Muscle of back (tissue), 11 donors: Measurements from ENCODE around the gene HOXA3. TPM values are rescaled to one million over a fixed set of nuclear protein-coding genes. Genes with fewer than 3 reads are reported as not detected.

Experiments
- DNase-seq, 3 donors: peaks; one replicate each; pipeline versions ENCODE4 v3.0.0 to v3.0.0-alpha.2; 2013
- polyA plus RNA-seq, 10 donors: library from polyadenylated mRNA; unstranded; fragments of 120-200 nt; gene quantifications; one replicate each; pipeline ENCODE4 v1.2.1, GENCODE V29; 2013; ENCODE audit not compliant: insufficient read length in 10 of 10

The HOXA3 gene
- polyA plus RNA-seq, 10 donors, result 7.1 to 20.2 (median 13.8) TPM

- no peak for DNase-seq
Measured at GRCh38 chr7:27157702-27158431, 5.5 kb upstream of the HOXA3 start.

- peak in 1 of 3 donors; percentile 75 for DNase-seq
Measured at GRCh38 chr7:27156916-27157701, 4.7 kb upstream of the HOXA3 start.

GRCh38 chr7:27156508-27156898, 4.1 kb upstream of the HOXA3 start, which contains the start of gene HOXA7:
TSS of gene HOXA7 (minus strand) at chr7:27156675. CDS start at chr7:27156545, 130 bp downstream.
- peak; percentile 83 to 96 (median 85) for DNase-seq

GRCh38 chr7:27155816-27156507, 3.6 kb upstream of the HOXA3 start:
- DNase-seq, result peak in 2 of 3 donors; percentile 46 to 92

GRCh38 chr7:27154901-27155815, 2.8 kb upstream of the HOXA3 start:
- DNase-seq, result peak in 1 of 3 donors; percentile 66

- no peak for DNase-seq
Measured at GRCh38 chr7:27154369-27154768, 2.0 kb upstream of the HOXA3 start.

GRCh38 chr7:27153526-27153925, 1.1 kb upstream of the HOXA3 start:
- DNase-seq, result no peak

- DNase-seq, result no peak
Measured at GRCh38 chr7:27152816-27153442, 546 bp upstream of the HOXA3 start.

GRCh38 chr7:27151341-27151930, 947 bp downstream of the HOXA3 start:
- no peak for DNase-seq

- DNase-seq, result peak; percentile 79 to 95 (median 86)
Measured at GRCh38 chr7:27150568-27151340, 1.6 kb downstream of the HOXA3 start.

GRCh38 chr7:27149842-27150567, 2.4 kb downstream of the HOXA3 start:
- DNase-seq, result peak in 1 of 3 donors; percentile 65

- peak in 1 of 3 donors; percentile 71 for DNase-seq
Measured at GRCh38 chr7:27148756-27149641, 3.4 kb downstream of the HOXA3 start.

- DNase-seq, result peak in 1 of 3 donors; percentile 83
Measured at GRCh38 chr7:27148031-27148755, 4.2 kb downstream of the HOXA3 start.

GRCh38 chr7:27147199-27148030, 5.0 kb downstream of the HOXA3 start, which contains the start of gene HOXA6:
TSS of gene HOXA6 (minus strand) at chr7:27147774. CDS start at chr7:27147749, 25 bp downstream.
- peak in 1 of 3 donors; percentile 85 for DNase-seq

- DNase-seq, result peak in 1 of 3 donors; percentile 51
Measured at GRCh38 chr7:27146491-27147198, 5.7 kb downstream of the HOXA3 start.
